ENCODE results near the gene FARS2. TPM values are rescaled to one million over a fixed set of nuclear protein-coding genes. Genes with fewer than 3 reads are reported as not detected.

Gene FARS2
- total RNA-seq, 1 experiment from 2014 or later, result 13.8 TPM

- Histone ChIP-seq H3K4me2 (ENCODE audit: low read length) (no peak overlapping the region), H3K4me1 (ENCODE audit: control insufficient read depth in 1 of 2, insufficient read depth in 2 of 2, low read length in 2 of 2) (no peaks in the 10 kb centered on the region), H4K20me1 (ENCODE audit: insufficient read depth) (no peaks in the 10 kb centered on the region), H3K27me3 (ENCODE audit: insufficient read depth, low read length) (no peaks in the 10 kb centered on the region), H3K79me2 (ENCODE audit: insufficient read depth, low read length) (no peaks in the 10 kb centered on the region), H3K9me3 (ENCODE audit: control insufficient read depth in 1 of 2, insufficient read depth in 1 of 2, low read depth in 1 of 2, low read length in 2 of 2) (no peaks in the 10 kb centered on the region), H3K36me3 (ENCODE audit: control insufficient read depth in 1 of 2, insufficient read depth in 2 of 2, low read length in 2 of 2) (no peaks in the 10 kb centered on the region), H3K27ac (ENCODE audit: low read depth, low read length) (no peak overlapping the region), H3K9me2 (ENCODE audit: insufficient read depth) (no peaks in the 10 kb centered on the region), H3K9ac (ENCODE audit: low read length) (no peak overlapping the region), H3K4me3 (replicated peaks in 1 of 2; ENCODE audit: low read depth in 1 of 2, low read length in 2 of 2) (no peak overlapping the region), H2AFZ (ENCODE audit: low read depth, low read length, poor library complexity, severe bottlenecking) (no peak overlapping the region)
- ATAC-seq (no peak), DNase-seq (ENCODE audit: low read depth, low spot score) (no peak)
- BruUV-seq (replicated peaks), result no TSS peak
- RAD21 ChIA-PET (ENCODE audit: low non-redundant PET in 1 of 2, low total read pairs in 2 of 2, uncharacterized antibody in 2 of 2, unreplicated experiment in 2 of 2), result no interaction called here
- CTCF ChIA-PET, result no interaction called here
- no peak for TF ChIP-seq EZH2phosphoT487 (IDR thresholded peaks at IDR 0.05; ENCODE audit: borderline replicate concordance)
- no peak for TF ChIP-seq FOSL1 (IDR thresholded peaks at IDR 0.05; ENCODE audit: low read depth)
- intact Hi-C loops (cut with micrococcal nuclease), result no loop called here
- POLR2A ChIA-PET, result no interaction called here
Observed at GRCh38 chr6:5706124-5707033, 445.1 kb downstream of the FARS2 start.

- intact Hi-C loops (cut with micrococcal nuclease), result no loop called here
- Histone ChIP-seq H3K27me3 (ENCODE audit: insufficient read depth, low read length) (no peaks in the 10 kb centered on the region), H3K36me3 (ENCODE audit: control insufficient read depth in 1 of 2, insufficient read depth in 2 of 2, low read length in 2 of 2) (no peaks in the 10 kb centered on the region), H3K9me2 (ENCODE audit: insufficient read depth) (no peaks in the 10 kb centered on the region), H3K27ac (ENCODE audit: low read depth, low read length) (no peak overlapping the region), H3K9me3 (ENCODE audit: control insufficient read depth in 1 of 2, insufficient read depth in 1 of 2, low read depth in 1 of 2, low read length in 2 of 2) (no peaks in the 10 kb centered on the region), H3K4me1 (ENCODE audit: control insufficient read depth in 1 of 2, insufficient read depth in 2 of 2, low read length in 2 of 2) (no peaks in the 10 kb centered on the region), H3K79me2 (ENCODE audit: insufficient read depth, low read length) (no peaks in the 10 kb centered on the region), H4K20me1 (ENCODE audit: insufficient read depth) (no peaks in the 10 kb centered on the region), H3K4me3 (replicated peaks in 1 of 2; ENCODE audit: low read depth in 1 of 2, low read length in 2 of 2) (no peak overlapping the region), H2AFZ (ENCODE audit: low read depth, low read length, poor library complexity, severe bottlenecking) (no peak overlapping the region), H3K9ac (ENCODE audit: low read length) (no peak overlapping the region), H3K4me2 (ENCODE audit: low read length) (no peak overlapping the region)
- ATAC-seq (no peak), DNase-seq (ENCODE audit: low read depth, low spot score) (no peak)
- CTCF ChIA-PET, result no interaction called here
- RAD21 ChIA-PET (ENCODE audit: low non-redundant PET in 1 of 2, low total read pairs in 2 of 2, uncharacterized antibody in 2 of 2, unreplicated experiment in 2 of 2), result no interaction called here
- BruUV-seq (replicated peaks), result no TSS peak
- POLR2A ChIA-PET, result no interaction called here
- TF ChIP-seq RAD21 (IDR thresholded peaks at IDR 0.05; ENCODE audit: low read depth) (no peak), YY1 (IDR thresholded peaks at IDR 0.05; ENCODE audit: extremely low read depth, insufficient replicate concordance, low read depth, low read length) (no peak), SIN3A (IDR thresholded peaks at IDR 0.05; ENCODE audit: low read depth) (no peak), CBX3 (IDR thresholded peaks at IDR 0.05; ENCODE audit: low read depth) (no peak), POLR2A (IDR thresholded peaks at IDR 0.05; ENCODE audit: borderline replicate concordance, extremely low read depth, insufficient read depth, insufficient read length) (no peak), EZH2 (IDR thresholded peaks at IDR 0.05) (no peak), EGR1 (IDR thresholded peaks at IDR 0.05; ENCODE audit: low read depth) (no peak), POLR2AphosphoS5 (IDR thresholded peaks at IDR 0.05; ENCODE audit: low read depth, low read length) (no peak), FOSL1 (IDR thresholded peaks at IDR 0.05; ENCODE audit: low read depth) (no peak), ZNF274 (IDR thresholded peaks at IDR 0.05; ENCODE audit: low read depth, low read length) (no peak), ZBTB33 (IDR thresholded peaks at IDR 0.05; ENCODE audit: extremely low read depth, insufficient replicate concordance, low read length) (no peak), SP1 (IDR thresholded peaks at IDR 0.05; ENCODE audit: low read depth) (no peak)
- TF ChIP-seq, protein P1, sequence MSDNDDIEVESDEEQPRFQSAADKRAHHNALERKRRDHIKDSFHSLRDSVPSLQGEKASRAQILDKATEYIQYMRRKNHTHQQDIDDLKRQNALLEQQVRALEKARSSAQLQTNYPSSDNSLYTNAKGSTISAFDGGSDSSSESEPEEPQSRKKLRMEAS (IDR thresholded peaks at IDR 0.05), result no peak
- TF ChIP-seq, protein P2, sequence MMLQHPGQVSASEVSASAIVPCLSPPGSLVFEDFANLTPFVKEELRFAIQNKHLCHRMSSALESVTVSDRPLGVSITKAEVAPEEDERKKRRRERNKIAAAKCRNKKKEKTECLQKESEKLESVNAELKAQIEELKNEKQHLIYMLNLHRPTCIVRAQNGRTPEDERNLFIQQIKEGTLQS (IDR thresholded peaks at IDR 0.05), result no peak
Observed at GRCh38 chr6:5707281-5708045, 446.1 kb downstream of the FARS2 start.

All from HCT116 (cell line).